Stimulated activated CD4-positive, alpha-beta T cell treated with anti-CD3 and anti-CD28 coated beads, Interleukin-12 subunit alpha, Interleukin-12 subunit beta, amount 100 ng/mL, for 48 hours (primary cell): ENCODE measurements around the gene CAVIN3.

ENCODE experiments used
- DNase-seq, 3 donors: peaks; one replicate each; pipeline ENCODE4 v3.0.0-alpha.2; 2020; ENCODE audit warnings: low read depth in 2 of 3, low spot score in 1 of 3

Gene CAVIN3

GRCh38 chr11:6270584-6271246 lies 49.6 kb downstream of the CAVIN3 start:
- no peak for DNase-seq

GRCh38 chr11:6269994-6270393 lies 50.3 kb downstream of the CAVIN3 start:
- DNase-seq: no peak
